GM19238 (cell line): ENCODE results near the gene KCTD18.
A peak's percentile ranks its signal among the peaks of the same experiment; 100 is the strongest.

Experiments used
- DNase-seq: peaks from one replicate; pipeline ENCODE4 v3.0.0; 2011; ENCODE audit warnings: low spot score; ENCODE audit not compliant: insufficient read length

KCTD18 gene

DNA sequence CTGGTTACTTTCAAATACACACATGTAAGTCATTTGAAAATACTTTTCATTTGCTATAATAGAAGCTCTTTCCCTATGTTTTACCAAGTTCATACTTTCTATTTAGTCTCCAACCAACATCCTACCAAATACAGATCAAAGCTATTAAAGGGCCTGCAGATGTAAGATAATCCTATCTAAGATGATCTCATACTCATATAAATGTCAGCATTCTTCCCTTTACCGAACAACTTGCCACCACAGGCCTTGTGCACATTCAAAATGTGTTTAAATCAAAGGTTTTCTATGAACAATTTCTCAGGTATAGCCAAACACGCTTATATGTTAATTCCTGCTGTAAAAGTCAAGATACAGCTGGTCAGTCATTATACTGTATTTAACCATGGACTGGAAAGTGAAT is 23.3 kb downstream of the KCTD18 start:
- no peak for DNase-seq

DNA sequence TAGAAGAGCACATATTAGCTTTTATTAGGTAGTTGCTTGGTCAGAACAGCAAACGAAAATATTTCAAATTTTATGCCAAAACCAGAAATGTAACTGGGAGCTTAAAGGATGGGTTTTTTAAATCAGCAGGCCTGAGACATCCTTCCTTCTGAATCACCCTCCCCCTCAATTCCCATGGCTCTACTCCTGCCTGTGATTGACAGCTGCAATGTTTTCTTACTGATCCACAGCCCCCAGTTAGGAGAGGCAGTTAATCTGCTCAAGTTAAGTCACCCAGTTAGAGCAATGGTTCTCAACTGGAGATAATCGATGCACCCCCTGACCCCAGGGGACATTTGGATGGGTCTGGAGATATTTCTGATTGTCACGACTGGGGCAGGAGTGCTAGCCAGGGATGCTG is 24.9 kb downstream of the KCTD18 start:
- DNase-seq, result no peak

DNA sequence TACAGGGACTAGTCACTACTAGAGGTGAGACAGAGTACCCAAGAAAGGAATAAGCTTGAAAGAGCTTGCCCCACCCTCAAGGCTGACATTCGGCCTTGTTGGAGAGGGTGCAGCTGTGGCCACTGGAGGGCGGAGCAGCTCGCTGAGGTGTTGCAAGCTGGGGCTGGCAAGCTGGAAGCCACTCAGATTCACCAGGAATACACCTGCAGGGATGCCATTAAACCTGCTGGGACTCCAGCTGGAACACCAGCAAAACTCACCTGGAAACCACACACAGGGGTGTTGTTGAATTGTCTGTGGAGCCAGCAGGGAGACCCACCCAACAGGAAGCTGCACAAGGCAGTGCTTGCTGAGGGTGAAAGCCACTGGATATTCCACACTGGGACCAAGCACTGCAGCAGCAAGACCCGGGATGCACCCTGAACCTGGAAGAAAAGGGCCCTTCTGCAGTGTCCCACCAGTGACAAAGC is 26.1 kb downstream of the KCTD18 start:
- DNase-seq, result no peak

DNA sequence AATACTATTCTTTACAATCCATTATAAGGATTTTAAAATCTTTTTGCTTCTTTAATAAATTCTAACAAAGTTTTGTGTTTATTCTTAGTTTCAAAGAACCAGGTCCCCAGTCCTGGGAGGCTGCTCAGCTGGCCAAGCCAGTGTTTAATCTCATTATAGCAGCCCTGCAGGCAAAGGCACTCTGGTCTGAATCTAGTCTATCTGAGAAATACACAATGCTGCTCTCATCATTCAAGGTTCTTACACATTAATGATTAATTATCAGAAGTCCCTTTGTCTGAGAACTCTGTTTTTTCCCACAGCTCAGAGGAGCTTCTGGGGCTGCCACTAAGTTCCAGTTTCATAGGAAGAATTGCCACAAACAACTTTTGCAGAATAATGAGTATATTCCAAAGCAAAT is 27.7 kb downstream of the KCTD18 start:
- peak; percentile 13 for DNase-seq

DNA sequence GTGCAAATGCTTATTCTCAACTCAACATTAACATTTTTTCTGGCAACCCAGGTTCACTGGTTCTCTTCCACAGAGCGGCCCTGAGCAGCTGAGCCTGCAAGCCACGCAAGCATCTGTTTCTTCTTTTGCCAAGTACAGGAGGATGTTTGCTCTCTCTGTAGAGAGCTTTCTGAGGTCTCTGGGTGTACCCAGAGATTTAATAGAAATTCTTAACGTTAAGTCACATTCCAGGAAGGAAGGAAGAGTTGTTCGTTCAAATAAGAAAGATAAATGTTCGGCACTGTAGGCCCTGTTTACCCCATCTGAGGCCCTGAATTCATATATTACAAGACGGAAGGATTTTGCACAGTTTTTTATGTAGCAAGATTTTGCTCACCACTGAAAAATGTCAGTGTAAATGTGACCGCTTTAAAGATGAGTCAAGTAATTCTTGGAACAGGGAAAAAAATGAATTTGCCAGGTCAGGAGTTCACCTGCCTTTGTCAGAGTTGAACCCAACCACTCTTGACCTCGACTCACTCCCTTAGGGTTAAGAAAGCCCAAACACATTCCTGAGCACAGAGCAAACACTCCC is 30.1 kb downstream of the KCTD18 start:
- no peak for DNase-seq

DNA sequence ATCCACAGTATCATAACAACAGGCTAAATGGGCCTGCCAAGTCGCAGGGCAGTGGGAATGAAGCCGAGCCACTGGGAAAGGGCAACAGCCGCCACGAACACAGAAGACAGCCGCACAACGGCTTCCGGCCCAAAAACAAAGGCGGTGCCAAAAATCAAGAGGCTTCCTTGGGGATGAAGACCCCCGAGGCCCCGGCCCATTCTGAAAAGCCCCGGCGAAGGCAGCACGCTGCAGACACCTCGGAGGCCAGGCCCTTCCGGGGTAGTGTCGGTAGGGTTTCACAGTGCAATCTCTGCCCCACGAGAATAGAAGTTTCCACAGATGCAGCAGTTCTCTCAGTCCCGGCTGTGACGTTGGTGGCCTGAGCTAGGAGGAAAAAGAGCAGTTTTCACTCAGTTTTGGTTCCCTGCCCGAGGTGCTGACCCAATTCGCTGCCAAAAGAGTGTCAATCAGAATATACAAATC is 32.2 kb downstream of the KCTD18 start:
- DNase-seq, result no peak

DNA sequence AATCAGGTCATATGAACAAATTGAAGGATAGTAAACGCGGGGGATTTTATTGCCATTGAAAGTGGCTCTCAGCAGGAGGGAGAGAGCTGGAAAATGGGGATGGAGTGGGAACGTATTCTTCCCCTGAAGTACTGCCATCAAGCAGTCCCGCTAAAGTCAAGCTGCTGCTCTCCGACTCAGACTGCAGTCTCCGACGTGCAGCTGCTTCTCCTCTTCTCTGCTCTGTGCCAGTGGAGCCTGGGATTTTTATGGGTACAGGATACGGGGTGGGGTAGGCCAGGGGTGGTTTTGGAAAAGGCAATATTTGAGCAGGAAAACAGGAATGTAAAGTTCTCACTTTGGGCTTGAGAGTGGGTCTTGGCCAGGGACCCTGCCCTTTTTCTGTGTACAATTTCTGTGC is 33.0 kb downstream of the KCTD18 start:
- DNase-seq, result no peak

DNA sequence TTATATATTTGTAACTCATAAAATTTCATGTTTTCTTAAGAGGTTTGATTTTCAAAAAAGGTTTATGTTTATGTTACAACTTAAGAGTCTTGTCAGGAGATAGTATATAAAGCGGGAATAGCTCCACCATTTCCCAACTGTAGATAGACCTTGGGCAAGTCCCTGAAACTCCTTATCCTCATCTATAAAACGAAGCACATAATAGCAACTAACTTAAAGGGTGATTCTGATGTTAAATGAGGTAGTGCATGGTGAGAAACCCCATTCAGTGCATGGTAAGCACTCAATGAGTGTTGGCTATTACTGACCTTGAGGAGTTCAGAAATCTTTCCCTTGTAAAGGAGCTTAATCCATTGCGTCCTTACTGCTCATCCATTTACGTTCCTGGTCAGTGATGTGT is 34.1 kb downstream of the KCTD18 start:
- DNase-seq, result no peak

DNA sequence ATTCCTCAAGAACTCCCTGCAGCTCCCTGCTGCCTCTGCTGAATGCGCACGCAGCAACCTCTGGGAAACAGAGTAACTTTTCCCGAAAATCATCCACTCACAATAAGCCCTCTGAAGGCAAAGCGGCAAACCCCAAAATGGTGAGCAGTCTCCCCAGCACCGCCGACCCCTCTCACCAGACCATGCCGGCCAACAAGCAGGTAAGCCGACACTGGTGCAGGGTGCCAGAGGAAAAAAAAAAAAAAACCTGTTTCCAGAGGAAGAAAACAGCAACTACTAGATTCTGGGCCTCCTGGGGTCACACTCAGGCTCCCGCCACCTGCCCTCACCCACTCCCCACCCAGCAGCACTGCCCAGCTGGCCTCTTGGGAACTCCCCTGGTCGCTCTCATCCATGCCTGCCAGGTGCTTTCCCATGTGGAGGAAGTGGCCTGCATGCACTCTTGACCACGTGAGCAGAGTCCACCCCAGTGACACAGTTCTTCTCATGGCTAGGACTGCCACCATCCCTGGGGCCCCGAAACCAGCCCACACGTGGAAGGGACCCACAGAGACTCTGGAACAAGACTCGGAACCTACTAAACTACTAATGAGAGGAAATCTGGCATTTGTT is 36.9 kb downstream of the KCTD18 start:
- DNase-seq, result no peak

DNA sequence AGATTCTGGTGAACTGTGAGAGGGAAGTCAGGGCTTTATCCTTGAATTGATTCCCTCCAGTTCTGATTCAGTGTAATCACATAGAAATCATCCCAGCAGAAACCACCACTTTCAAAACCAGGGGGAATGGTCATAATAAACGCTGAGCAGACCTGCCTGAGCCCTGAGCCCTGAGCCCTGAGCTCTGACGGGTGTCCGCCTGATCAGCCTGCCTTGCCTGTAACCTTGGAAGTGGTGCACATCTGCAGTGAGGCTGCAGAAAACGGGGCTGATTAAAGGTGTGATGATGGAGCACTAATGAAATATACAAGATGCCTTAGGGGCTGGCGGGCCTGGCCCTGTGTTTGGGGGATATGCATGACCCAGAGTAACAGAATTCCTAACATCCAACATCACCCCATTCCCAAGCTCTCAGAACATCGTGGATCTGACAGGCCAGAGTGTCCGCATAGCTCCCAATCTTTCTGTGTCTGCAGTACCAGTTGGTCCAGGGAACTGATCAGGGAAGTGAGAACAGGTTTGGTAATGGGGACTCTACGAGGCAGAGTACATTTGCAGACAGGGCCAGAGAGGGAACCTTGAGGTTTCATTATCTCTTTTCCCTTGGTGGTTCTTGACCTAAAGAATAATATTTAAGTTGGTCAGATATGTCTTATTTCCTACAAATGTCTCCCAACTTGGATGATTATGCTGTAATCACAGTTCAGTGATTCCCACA is 37.8 kb downstream of the KCTD18 start:
- DNase-seq, result no peak

DNA sequence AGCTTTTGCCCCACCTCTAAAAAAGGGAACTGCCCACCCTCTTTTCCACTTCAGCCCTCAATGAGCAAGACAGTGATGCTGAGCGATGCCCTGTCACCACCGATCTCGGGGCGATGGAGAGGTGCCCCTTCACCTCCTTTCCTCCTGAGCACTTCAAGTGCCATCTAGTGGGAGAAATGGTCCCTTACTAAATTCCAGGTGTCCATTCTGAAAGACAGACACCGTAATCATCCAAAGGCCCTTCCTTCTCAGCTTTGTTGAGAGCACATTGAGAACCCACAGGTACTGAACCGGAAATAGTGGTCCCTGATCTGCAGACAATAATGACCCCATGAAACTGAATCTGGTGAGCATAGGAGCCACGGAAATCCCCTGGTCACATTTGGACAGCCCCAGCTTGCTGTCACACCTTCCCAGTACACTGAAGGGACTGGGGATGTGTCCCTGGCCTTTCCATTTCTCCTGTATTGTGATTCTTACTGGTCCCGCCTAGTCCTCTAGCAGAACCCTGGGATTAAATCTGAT is 38.5 kb downstream of the KCTD18 start:
- peak; percentile 50 for DNase-seq

DNA sequence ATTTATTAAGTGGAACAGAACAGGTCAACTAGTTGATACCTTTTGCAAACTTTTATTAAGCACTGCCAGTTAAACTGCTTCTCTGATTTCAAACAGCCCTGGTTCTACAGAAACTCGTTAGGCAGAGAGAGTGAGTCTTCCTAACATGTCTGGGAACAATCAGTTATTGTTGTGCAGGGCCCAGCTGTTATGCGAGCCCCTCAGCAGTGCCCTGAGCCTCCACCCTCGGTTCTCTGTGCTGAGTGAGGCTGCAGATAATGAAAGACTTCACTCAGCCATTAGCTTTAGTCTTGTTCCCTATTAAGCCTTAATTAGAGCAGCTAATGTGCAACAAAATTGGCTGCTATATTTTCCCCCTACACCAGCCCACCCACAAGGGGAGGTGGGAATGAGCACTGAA is 39.6 kb downstream of the KCTD18 start:
- no peak for DNase-seq

DNA sequence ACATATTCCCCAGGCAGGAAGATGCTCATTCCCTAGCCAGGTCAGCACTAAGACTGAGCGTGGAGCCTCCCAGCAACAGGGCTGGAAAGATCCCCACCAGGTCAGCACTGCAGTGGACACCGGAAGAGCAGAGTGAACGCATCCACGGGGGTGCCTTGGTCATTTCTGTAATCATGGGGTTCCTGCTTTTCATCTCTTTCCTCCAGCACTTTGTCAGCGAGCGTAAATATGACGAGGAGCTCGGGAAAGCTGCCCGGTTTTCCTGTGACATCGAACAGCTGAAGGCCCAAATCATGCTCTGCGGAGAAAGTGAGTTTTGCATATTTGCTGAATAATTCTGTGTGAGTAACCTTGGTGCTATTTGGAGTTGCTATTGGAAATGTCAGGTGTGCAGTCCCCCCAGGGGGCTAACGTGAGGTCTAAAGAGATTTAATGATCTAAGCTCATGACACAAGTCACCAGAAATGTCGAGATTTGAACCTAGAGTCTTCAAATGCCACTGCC is 40.1 kb downstream of the KCTD18 start:
- no peak for DNase-seq

DNA sequence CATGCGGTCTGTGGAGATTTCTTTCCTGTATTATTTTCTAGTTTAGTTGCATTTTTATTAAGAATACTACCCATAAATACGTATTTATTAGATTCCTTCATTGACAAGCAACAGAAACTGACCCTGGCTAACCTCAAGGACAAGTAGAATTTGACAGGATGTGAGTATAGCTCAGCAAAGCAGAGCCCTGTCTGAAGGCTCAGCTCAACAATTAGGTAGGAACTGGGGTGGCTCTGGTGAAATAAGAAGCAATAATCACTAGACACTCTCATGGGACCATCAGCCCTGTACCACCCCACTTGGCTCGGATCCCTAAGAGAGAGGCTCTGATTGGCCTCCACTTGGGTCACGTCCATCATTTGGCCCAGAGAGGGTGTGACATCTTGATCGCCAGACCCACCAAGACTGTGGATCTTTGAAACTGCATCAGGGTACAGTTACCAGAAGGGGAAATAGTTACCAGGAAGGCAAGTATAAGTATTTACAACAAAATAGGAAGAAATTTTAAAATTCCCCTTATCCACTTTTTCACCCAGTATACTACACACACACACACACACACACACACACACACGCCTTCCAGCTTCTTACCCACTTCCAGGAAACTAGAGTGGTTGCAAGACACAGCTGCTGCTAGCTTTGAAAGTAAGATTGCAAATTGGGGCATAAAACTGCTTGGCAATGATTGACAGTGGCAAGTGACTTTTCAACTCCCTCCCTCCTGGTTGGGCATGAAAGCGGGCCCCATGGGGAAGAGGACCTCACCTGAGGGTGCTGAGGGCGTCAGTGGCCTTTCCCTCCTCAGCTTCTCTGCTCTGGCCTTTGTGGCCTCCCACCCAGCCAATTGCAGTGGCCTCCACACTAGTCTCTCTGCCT is 41.8 kb downstream of the KCTD18 start:
- no peak for DNase-seq

DNA sequence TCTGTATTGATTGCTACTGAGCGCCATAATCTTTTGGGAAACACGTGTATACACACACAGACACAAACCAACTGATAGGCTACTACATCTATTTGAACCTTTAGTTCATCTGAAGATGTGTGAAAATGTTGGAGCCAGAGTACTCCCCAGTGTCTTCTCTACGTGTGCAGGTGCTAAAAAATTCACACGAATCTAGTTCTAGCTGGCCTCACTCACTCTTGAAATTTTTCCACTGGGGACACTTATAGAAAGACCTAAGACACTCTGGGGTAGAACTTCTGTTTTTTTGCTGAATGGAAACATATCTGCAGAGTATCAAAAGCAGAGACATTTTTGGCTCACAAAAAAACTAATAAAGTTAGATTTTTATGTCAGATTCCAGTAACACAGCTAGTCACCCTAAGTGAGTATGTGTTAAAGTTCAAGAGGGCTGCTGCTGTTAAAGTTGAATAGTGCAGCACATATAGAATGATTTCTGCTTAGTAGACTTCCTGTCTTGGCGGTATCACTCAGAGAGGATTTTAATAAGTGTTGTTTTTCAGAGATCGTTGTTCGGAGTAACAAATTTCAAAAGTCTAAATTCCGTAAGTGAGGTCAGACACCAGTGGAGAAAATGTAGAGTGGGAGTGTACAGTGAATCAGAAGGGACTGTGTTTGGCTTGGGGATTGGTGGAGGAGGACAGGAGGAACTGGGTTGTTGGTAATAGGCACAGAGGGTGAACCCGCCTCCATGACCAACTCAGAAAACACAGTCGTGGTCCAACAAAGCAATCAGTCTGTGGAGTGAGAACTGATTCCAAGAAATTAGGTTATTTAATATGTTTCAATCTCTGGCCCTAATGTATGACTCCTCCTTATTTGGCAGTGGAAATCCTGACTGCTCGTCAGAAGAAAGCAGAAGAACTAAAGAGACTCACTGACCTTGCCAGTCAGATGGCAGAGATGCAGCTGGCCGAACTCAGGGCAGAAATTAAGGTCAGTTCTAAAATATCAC is 43.1 kb downstream of the KCTD18 start:
- DNase-seq, result no peak

DNA sequence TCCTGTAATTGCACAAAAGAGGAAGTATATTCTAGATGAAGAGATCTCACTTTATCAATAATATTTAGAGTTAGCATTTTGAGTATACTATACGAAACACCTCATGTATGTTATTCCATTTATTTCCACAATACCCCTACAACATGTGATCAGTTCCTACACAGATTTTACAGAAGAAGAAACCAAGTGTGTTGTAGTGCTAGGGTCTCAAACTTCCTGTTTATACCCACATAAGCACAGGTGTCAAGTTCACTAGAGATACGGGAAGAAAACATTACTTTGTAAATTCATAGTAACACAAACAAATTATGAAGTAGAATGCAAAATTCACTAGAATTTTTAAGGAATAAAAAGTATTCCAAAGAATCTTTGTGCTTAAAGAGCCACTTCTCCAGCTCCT is 46.4 kb downstream of the KCTD18 start:
- no peak for DNase-seq

DNA sequence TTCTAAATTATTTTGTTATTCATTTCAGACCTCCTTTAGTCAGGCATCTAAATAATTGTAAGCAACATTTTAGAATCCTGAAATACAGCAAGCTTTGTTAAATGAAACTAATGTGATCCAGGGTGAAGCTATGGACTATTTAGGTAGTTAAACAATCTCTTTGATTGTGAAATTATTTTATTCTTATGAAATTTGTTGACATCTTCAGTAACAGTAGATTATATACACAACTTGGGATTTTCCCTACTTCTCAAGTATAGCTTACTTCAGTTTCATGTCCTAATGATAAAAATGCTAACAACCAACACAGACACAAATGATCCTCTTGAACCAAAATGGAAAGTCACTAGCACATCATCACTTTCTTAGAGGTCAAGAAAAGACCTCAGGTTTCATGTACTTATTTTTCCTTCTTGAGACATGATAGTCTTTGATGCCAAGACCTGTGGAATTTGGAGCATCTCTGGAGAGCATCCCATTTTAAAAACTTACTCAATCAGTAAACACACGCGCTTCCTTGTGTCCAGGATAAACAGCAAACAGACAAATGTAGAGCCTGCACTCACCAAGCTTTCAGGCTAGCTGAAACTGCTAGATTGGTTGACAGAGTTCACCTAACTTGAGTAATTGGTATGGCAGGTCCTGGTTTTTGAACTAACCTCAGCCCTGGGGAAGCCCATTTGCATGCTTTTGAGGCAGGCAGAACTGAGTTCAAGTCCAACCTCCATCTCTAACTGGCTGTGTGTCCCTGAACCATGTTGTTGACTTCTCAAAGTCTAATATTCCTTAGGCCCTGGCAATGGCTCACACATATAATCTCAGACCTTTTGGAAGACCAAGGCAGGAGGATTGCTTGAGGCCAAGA is 47.8 kb downstream of the KCTD18 start:
- no peak for DNase-seq

DNA sequence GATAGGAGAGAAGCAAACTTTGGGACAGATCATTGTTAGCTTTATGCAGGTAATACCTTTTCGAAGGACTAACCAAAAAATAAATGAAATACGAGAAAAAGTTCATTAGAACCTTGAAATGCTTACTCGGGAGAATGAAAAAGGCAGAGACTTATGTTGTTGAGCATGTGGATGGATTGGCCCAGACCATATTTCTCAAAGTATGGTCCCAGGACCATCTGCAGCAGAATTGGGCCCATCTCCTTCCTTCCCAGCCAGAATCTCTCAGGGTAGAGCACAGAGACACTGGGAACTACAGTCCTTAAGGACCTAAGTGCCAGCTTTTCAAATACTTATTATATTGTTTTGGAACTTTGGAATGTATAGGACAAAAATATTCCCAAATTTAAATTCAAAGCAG is 50.8 kb downstream of the KCTD18 start:
- DNase-seq, result no peak

DNA sequence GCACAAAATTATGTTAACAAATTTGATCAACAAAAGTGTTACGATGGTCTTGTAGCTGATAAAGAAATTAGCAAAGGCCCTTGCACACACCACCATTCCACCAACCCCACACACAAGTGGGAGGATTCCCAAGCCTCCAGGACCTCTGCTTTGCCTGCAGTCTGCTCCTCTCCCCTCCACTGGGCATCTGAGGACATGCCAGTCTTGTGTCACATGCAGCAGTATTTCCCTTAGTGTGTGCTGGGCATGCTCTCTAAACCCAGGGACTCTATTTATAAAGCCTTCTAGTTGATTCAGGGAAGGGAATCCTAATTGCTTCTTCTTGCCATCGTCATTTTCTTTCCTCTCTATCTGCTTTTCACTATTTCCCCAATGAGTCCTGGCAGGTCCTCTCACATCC is 53.3 kb downstream of the KCTD18 start:
- no peak for DNase-seq
